Mucosa of descending colon (tissue), 3 donors: ENCODE results near the gene DDC. TPM values are rescaled to one million over a fixed set of nuclear protein-coding genes. Genes with fewer than 3 reads are reported as not detected.
"Not testable (repeated sequence)": the region's sequence is repeated elsewhere in the genome, so short reads cannot be mapped to it uniquely, and the experiment has no call there.

Experiments
- ATAC-seq: fragments of 200-7000 bp; cut with Tn5 transposase; one replicate; pipeline ENCODE4 v1.9.1; 2020; ENCODE audit warnings: mild to moderate bottlenecking, moderate library complexity
- DNase-seq, 3 donors: peaks; one replicate each; pipeline ENCODE4 v3.0.0-alpha.2; 2020
- H3K36me3 ChIP-seq: fragments of 200-600 bp; one replicate; pipeline ENCODE4 v1.8.0; 2021; ENCODE audit warnings: low read depth, mild to moderate bottlenecking
- H3K4me1 ChIP-seq: fragments of 200-600 bp; one replicate; pipeline ENCODE4 v1.8.0; 2021; ENCODE audit warnings: low read depth, mild to moderate bottlenecking
- H3K4me3 ChIP-seq: fragments of 200-600 bp; one replicate; pipeline ENCODE4 v1.8.0; 2021; ENCODE audit warnings: mild to moderate bottlenecking
- H3K9me3 ChIP-seq: fragments of 200-600 bp; one replicate; pipeline ENCODE4 v1.8.0; 2021; ENCODE audit warnings: mild to moderate bottlenecking
- CTCF ChIP-seq: fragments of 200-600 bp; IDR thresholded peaks from one replicate; pipeline ENCODE4 v1.8.0; 2022; ENCODE audit warnings: antibody characterized with exemption, mild to moderate bottlenecking
- intact Hi-C, 2 donors: fragments of 100-400 bp; cut with DNase I in 1 of 2; cut with micrococcal nuclease in 1 of 2; formaldehyde crosslinking; loops; one replicate each; pipeline versions ENCODE4 v1.11.0 to v1.11.1; 2022; cut with DNase I, micrococcal nuclease
- total RNA-seq, 3 donors: library from RNA; stranded (reverse); fragmentation: NEBNext Ultra II Directional in 2 of 3; extraction: Animal tissue kit (Norgen Biotek cat#: 25700) in 2 of 3; gene quantifications; one replicate each; pipeline versions ENCODE4 v1.2.1 to v1.2.4, GENCODE V29; 2021 to 2023
- donor health status: DM: no; HTN: no; CAD: no; lungs with moderate emphysema.
- donor health status: DM: no; HTN: no; CAD: no.
- donor health status: DM: no; HTN: yes; CAD: no.

Gene DDC
- total RNA-seq, 3 donors from 2014 or later, result 29.6 to 94.5 (median 74.4) TPM

GRCh38 chr7:50580057-50580456, 14.9 kb upstream of the DDC start:
- DNase-seq, result no peak
- no peaks in the 10 kb centered on the region for H3K36me3 ChIP-seq
- no peaks in the 10 kb centered on the region for H3K4me1 ChIP-seq
- peaks cover 18% of the 10 kb centered on the region for H3K9me3 ChIP-seq
- no peak overlapping the region for H3K4me3 ChIP-seq
- no peak for ATAC-seq
- TF ChIP-seq CTCF, result no peak
- intact Hi-C loops, result no loop called here

- intact Hi-C loops, DNase-seq, H3K9me3 ChIP-seq, H3K4me1 ChIP-seq, H3K4me3 ChIP-seq, H3K36me3 ChIP-seq, ATAC-seq: not testable (repeated sequence)
These were observed 12.9 kb upstream of the DDC start for GRCh38 chr7:50578105-50578504.

DNA sequence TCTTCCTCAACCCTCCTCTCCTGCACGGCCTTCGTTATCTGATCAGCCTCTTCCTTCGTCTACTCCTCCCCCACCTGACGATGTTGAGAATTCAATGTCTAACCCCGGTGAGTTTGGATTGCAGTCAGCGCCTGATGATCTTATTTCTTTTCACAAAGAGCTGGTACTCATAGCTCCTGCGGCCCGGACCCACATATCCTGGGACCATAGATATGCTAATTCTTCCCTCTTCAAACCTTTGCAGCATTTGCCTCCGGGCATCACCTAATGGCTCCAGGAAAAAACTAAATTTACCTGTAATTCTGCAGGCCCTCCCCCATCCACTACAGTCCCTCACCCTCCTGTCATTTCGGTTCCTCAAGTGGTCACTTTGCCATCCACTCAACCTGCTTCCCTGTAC, 12.4 kb upstream of the DDC start:
- ATAC-seq (no peak), DNase-seq (no peak)
- Histone ChIP-seq H3K4me1 (no peaks in the 10 kb centered on the region), H3K36me3 (no peaks in the 10 kb centered on the region), H3K9me3 (no peaks in the 10 kb centered on the region), H3K4me3 (no peak overlapping the region)
- TF ChIP-seq CTCF, result no peak
- intact Hi-C loops, result no loop called here

DNA sequence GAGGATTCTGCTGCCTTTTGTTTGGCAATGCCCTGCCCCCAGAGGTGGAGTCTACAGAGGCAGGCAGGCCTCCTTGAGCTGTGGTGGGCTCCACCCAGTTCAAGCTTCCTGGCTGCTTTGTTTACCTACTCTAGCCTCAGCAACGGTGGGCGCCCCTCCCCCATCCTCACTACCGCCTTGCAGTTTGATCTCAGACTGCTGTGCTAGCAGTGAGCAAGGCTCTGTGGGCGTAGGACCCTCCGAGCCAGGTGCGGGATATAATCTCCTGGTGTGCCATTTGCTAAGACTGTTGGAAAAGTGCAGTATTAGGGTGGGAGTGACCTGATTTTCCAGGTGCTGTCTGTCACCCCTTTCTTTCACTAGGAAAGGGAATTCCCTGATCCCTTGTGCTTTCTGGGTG, 11.2 kb upstream of the DDC start:
- H3K4me1 ChIP-seq, H3K36me3 ChIP-seq, intact Hi-C loops, ATAC-seq, DNase-seq, H3K9me3 ChIP-seq, H3K4me3 ChIP-seq: not testable (repeated sequence)

- intact Hi-C loops, result no loop called here
- ATAC-seq, result no peak
These were observed 2.6 kb upstream of the DDC start for GRCh38 chr7:50567715-50568261.

GRCh38 chr7:50565977-50566376, 772 bp upstream of the DDC start:
- Histone ChIP-seq H3K9me3 (peaks cover 3% of the 10 kb centered on the region), H3K4me3 (no peak overlapping the region), H3K4me1 (no peaks in the 10 kb centered on the region), H3K36me3 (no peaks in the 10 kb centered on the region)
- intact Hi-C loops, result no loop called here
- peak in 2 of 3 donors; percentile 38 to 44 for DNase-seq
- ATAC-seq, result peak; percentile 50
- TF ChIP-seq CTCF, result no peak

More at GRCh38 chr7:50567715-50568261, 2.6 kb upstream of the DDC start:
- TF ChIP-seq CTCF, result no peak
- no peak for DNase-seq
- H3K9me3 ChIP-seq, result peaks cover 3% of the 10 kb centered on the region
- no peak overlapping the region for H3K4me3 ChIP-seq
- no peaks in the 10 kb centered on the region for H3K4me1 ChIP-seq
- no peaks in the 10 kb centered on the region for H3K36me3 ChIP-seq

DNA sequence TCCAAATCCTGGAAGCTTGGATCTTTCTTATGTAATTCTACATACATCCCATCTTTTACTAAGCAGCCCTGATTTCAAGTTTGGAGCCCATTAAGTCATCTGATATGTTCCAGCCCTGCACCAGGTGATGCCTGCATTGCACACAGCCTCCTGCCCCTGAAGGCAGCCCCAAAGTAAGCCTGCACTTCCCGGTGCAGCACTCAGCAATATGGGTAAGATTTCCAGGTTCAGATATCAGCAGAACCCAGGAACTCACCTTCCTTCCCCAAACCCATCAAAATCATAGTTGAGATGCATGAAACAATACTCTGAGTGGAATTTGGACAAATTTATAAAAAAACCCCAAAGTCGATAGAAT, 333 bp upstream of the DDC start:
- Histone ChIP-seq H3K4me1 (no peaks in the 10 kb centered on the region), H3K9me3 (peaks cover 2% of the 10 kb centered on the region), H3K36me3 (no peaks in the 10 kb centered on the region), H3K4me3 (no peak overlapping the region)
- intact Hi-C loops, result no loop called here
- DNase-seq (no peak), ATAC-seq (peak; percentile 67)
- no peak for TF ChIP-seq CTCF
